Liver (tissue), 3 donors: Measurements from ENCODE around the gene TTC34.

ENCODE experiments used
- ATF3 ChIP-seq: IDR thresholded peaks from 2 replicates; pipeline ENCODE4 v1.6.1; 2016; ENCODE audit warnings: antibody characterized with exemption
- CTCF ChIP-seq: fragments of 150-350 bp; IDR thresholded peaks from 2 replicates; pipeline ENCODE4 v1.5.1; 2017; ENCODE audit warnings: improper control_type of control experiment, low read depth, low read length; ENCODE audit not compliant: missing input control
- EGR1 ChIP-seq, 2 donors: IDR thresholded peaks; 2 replicates each; pipeline ENCODE4 v1.6.1; 2016 to 2018; ENCODE audit warnings: antibody characterized with exemption in 2 of 2, low read depth in 2 of 2
- YY1 ChIP-seq: IDR thresholded peaks from 2 replicates; pipeline ENCODE4 v1.6.1; 2016; ENCODE audit warnings: antibody characterized with exemption, mild to moderate bottlenecking
- donor health status: healthy.
- donor health status: healthy.

- TF ChIP-seq CTCF (no peak), YY1 (no peak), ATF3 (no peak), EGR1 (IDR thresholded peaks at IDR 0.05; ENCODE audit: low read depth in 2 of 2) (no peak)
Measured at GRCh38 chr1:2778220-2778592, 23.3 kb downstream of the TTC34 start.
